Lower leg skin (tissue), 4 donors: ENCODE data around the gene TNFSF10. TPM values are rescaled to one million over a fixed set of nuclear protein-coding genes. Genes with fewer than 3 reads are reported as not detected.

Experiments used
- DNase-seq, 2 donors: peaks; one replicate each; pipeline ENCODE4 v3.0.0-alpha.2; 2019; ENCODE audit warnings: low spot score in 2 of 2
- H3K4me3 ChIP-seq: fragments of 200-600 bp; sonication (generic); 2 replicates; pipeline ENCODE4 v1.5.1; 2017; ENCODE audit warnings: mild to moderate bottlenecking, low read depth; ENCODE audit not compliant: poor library complexity, severe bottlenecking
- CTCF ChIP-seq, 3 donors: fragments of 450-650 bp; IDR thresholded peaks; one replicate each; pipeline ENCODE4 v1.5.1; 2016; ENCODE audit warnings: antibody characterized with exemption in 3 of 3, mild to moderate bottlenecking in 3 of 3, moderate library complexity in 2 of 3
- POLR2A ChIP-seq, 2 donors: fragments of 450-650 bp; IDR thresholded peaks; one replicate each; pipeline ENCODE4 v1.6.1; 2016 to 2017; ENCODE audit warnings: antibody characterized with exemption in 2 of 2, mild to moderate bottlenecking in 1 of 2, moderate library complexity in 1 of 2
- WGBS, 2 donors: methylation state at CpG; one replicate each; pipeline ENCODE4 v1.1.5; 2018; 5-methylcytosine and 5-hydroxymethylcytosine counted together
- intact Hi-C: fragments of 100-400 bp; cut with DNase I; formaldehyde crosslinking; loops from one replicate; pipeline ENCODE4 v1.15.0; 2023; ENCODE audit warnings: low total_unique reads
- total RNA-seq, 4 donors: library from RNA; depleted of rRNA; stranded (reverse); fragments of >200 nt; gene quantifications; one replicate each; pipeline ENCODE4 v1.1.0, GENCODE V29; 2016

TNFSF10 gene
- total RNA-seq, 4 donors from 2014 or later: 57.5 to 75.2 (median 68.4) TPM

GRCh38 chr3:172471903-172472302 lies 51.3 kb downstream of the TNFSF10 start:
- 63 to 79% methylated on average over 1 of the region's 1 CpG for WGBS, 2 donors
- TF ChIP-seq POLR2A (IDR thresholded peaks at IDR 0.05) (no peak), CTCF (IDR thresholded peaks at IDR 0.05) (no peak)
- intact Hi-C loops: no loop called here
- DNase-seq: no peak
- H3K4me3 ChIP-seq: no peak overlapping the region

GRCh38 chr3:172470588-172470987 lies 52.6 kb downstream of the TNFSF10 start:
- TF ChIP-seq CTCF (IDR thresholded peaks at IDR 0.05) (no peak), POLR2A (IDR thresholded peaks at IDR 0.05) (no peak)
- WGBS, 2 donors: 85 to 90% methylated on average over 1 of the region's 1 CpG
- no peak for DNase-seq
- intact Hi-C loops: no loop called here
- no peak overlapping the region for H3K4me3 ChIP-seq

DNA sequence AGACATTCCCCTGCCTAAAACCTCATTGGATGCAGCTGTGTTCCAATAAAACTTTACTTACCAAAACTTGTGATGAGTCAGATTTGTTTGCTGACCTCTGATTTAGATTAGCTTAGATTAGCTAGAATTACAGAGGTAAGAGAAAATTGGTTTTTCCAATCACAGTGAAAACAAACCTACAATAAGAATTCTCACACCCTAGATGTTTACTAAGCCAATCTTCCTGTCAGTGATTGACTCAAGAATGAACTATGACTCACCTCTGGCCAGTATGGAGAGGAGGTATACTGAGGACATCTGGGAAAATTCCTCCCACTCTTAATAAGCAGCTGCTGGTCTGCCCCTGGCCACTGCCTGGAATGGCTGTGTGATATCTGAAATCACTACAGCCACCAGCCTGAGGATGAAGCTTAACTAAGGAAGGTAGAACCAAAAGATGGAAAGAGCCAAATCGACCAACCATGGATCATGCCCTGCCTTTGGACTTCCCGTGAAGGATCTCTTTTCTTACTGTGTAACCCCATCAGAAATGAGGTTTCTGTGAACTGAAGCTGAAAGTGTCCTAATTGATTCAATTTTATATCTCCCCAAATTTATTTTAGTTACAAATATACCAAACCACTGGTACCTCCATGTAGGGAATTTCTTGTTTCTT lies 55.9 kb downstream of the TNFSF10 start:
- DNase-seq: no peak
- no peak for TF ChIP-seq CTCF (IDR thresholded peaks at IDR 0.05)
- TF ChIP-seq POLR2A (IDR thresholded peaks at IDR 0.05): no peak
- WGBS, 2 donors: 89 to 97% methylated on average over 2 of the region's 2 CpGs
- intact Hi-C loops: no loop called here
- H3K4me3 ChIP-seq: no peak overlapping the region

- intact Hi-C loops: no loop called here
- TF ChIP-seq CTCF (IDR thresholded peaks at IDR 0.05): no peak
- TF ChIP-seq POLR2A (IDR thresholded peaks at IDR 0.05): no peak
- H3K4me3 ChIP-seq: no peak overlapping the region
- 65 to 98% methylated on average over 4 of the region's 4 CpGs for WGBS, 2 donors
- DNase-seq: no peak
These were observed 56.6 kb downstream of the TNFSF10 start for GRCh38 chr3:172466553-172467130.

DNA sequence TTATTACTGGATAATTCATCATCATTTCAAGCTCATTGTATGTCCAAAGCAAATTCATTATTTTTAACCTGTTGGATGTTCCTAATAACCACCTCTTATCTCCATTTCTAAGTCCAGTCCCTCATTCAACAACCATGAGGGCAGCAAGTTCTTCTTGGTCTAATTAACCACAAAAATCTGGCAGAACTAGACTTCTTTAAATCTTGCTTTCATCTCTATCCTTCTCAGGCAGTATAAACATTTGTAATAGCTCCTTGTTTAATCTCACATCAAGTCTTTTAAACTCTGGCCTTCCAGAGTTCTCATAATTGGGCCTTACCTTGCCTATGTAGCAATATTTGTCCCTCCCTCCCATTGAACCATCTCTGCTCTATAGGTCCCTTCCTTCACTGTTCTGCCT lies 57.9 kb downstream of the TNFSF10 start:
- no peak for DNase-seq
- intact Hi-C loops: no loop called here
- no peak overlapping the region for H3K4me3 ChIP-seq
- no peak for TF ChIP-seq POLR2A (IDR thresholded peaks at IDR 0.05)

GRCh38 chr3:172464306-172464705 lies 58.9 kb downstream of the TNFSF10 start:
- TF ChIP-seq CTCF (IDR thresholded peaks at IDR 0.05) (no peak), POLR2A (IDR thresholded peaks at IDR 0.05) (no peak)
- no peak for DNase-seq
- H3K4me3 ChIP-seq: no peak overlapping the region
- intact Hi-C loops: no loop called here
- WGBS, 2 donors: 88 to 89% methylated on average over 6 of the region's 6 CpGs
